ENCODE measurements around the gene DUSP11.
A peak's percentile ranks its signal among the peaks of the same experiment; 100 is the strongest.
"Not testable (repeated sequence)": the region's sequence is repeated elsewhere in the genome, so short reads cannot be mapped to it uniquely, and the experiment has no call there.

Gene DUSP11

GRCh38 chr2:73779467-73780236, at the start of gene DUSP11:
DUSP11 (minus strand) TSS chr2:73780103; CDS start chr2:73779974, 129 bp downstream.
- peak; percentile 90 for DNase-seq

- peak; percentile 94 for DNase-seq
These were observed 49.1 kb upstream of the DUSP11 start, which contains the start of gene STAMBP for GRCh38 chr2:73828818-73829570. STAMBP (plus strand) TSS chr2:73828961; CDS start chr2:73830857, 1,896 bp downstream.

- DNase-seq, result no peak
These were observed 48.5 kb upstream of the DUSP11 start for GRCh38 chr2:73828389-73828817.

GRCh38 chr2:73827660-73828388, 47.9 kb upstream of the DUSP11 start:
- DNase-seq, result no peak

GRCh38 chr2:73827018-73827417, 47.1 kb upstream of the DUSP11 start:
- DNase-seq, result peak; percentile 50

- DNase-seq, result no peak
These were observed 45.5 kb upstream of the DUSP11 start for GRCh38 chr2:73825408-73825807.

GRCh38 chr2:73823916-73824523, 44.1 kb upstream of the DUSP11 start:
- DNase-seq, result peak; percentile 67

- DNase-seq, result no peak
These were observed 43.5 kb upstream of the DUSP11 start for GRCh38 chr2:73823416-73823815.

- no peak for DNase-seq
These were observed 43.1 kb upstream of the DUSP11 start for GRCh38 chr2:73822991-73823390.

GRCh38 chr2:73822276-73822675, 42.4 kb upstream of the DUSP11 start:
- no peak for DNase-seq

- DNase-seq, result no peak
These were observed 41.8 kb upstream of the DUSP11 start for GRCh38 chr2:73821669-73822068.

- no peak for DNase-seq
These were observed 41.3 kb upstream of the DUSP11 start for GRCh38 chr2:73821227-73821626.

GRCh38 chr2:73818296-73818695, 38.4 kb upstream of the DUSP11 start:
- no peak for DNase-seq

GRCh38 chr2:73812635-73813034, 32.7 kb upstream of the DUSP11 start:
- DNase-seq, result no peak

GRCh38 chr2:73811878-73812277, 32.0 kb upstream of the DUSP11 start:
- no peak for DNase-seq

- DNase-seq, result not testable (repeated sequence)
These were observed 4.0 kb upstream of the DUSP11 start, which contains the start of gene C2orf78 for GRCh38 chr2:73783883-73784282. C2orf78 (plus strand) TSS chr2:73784183; CDS start chr2:73784310, 127 bp downstream.

GRCh38 chr2:73783402-73783801, 3.5 kb upstream of the DUSP11 start:
- not testable (repeated sequence) for DNase-seq

GRCh38 chr2:73780237-73780582, 307 bp upstream of the DUSP11 start:
- DNase-seq, result no peak

- not testable (repeated sequence) for DNase-seq
These were observed 936 bp downstream of the DUSP11 start for GRCh38 chr2:73778867-73779466.

- no peak for DNase-seq
These were observed 2.9 kb downstream of the DUSP11 start for GRCh38 chr2:73776869-73777519.

- no peak for DNase-seq
These were observed 3.5 kb downstream of the DUSP11 start for GRCh38 chr2:73776381-73776780.

- DNase-seq, result no peak
These were observed 7.1 kb downstream of the DUSP11 start for GRCh38 chr2:73772819-73773218.
